ENCODE data around the gene HLCS. TPM values are rescaled to one million over a fixed set of nuclear protein-coding genes. Genes with fewer than 3 reads are reported as not detected.

HLCS gene
- total and polyA plus RNA-seq, 2 donors (not counting 3 experiments of a cell fraction or from before 2014, with no cell fraction given), result 6.7 to 17.2 TPM

- no peaks in the 10 kb centered on the region for H3K4me1 ChIP-seq (ENCODE audit: control insufficient read depth, extremely low read depth, insufficient read depth, low read length)
- no peak overlapping the region for H3K4me2 ChIP-seq (ENCODE audit: insufficient read depth, low read length)
- no peak overlapping the region for H2AFZ ChIP-seq (ENCODE audit: low read depth, low read length)
- no peak overlapping the region for H3K9ac ChIP-seq (replicated peaks; ENCODE audit: extremely low read depth, insufficient read depth, low read length)
- TF ChIP-seq MAX (IDR thresholded peaks at IDR 0.05; ENCODE audit: insufficient read depth, insufficient read length), result no peak
- TF ChIP-seq JUN (IDR thresholded peaks at IDR 0.05; ENCODE audit: borderline replicate concordance, insufficient read depth, insufficient read length, low read depth), result no peak
- no peak for TF ChIP-seq CTCF (IDR thresholded peaks at IDR 0.05; ENCODE audit: extremely low read depth in 1 of 2, insufficient read depth in 1 of 2, low read depth in 1 of 2, low read length in 2 of 2)
- TF ChIP-seq FOS (IDR thresholded peaks at IDR 0.05; ENCODE audit: borderline replicate concordance, insufficient read depth, low read length), result no peak
- no peak for TF ChIP-seq POLR2A (IDR thresholded peaks at IDR 0.05; ENCODE audit: low read depth, low read length)
- TF ChIP-seq POLR2AphosphoS5 (IDR thresholded peaks at IDR 0.05; ENCODE audit: insufficient read depth, low read depth, low read length), result no peak
- TF ChIP-seq MYC (IDR thresholded peaks at IDR 0.05; ENCODE audit: low read depth, low read length), result no peak
- TF ChIP-seq GATA2 (IDR thresholded peaks at IDR 0.05; ENCODE audit: insufficient read depth, insufficient read length, low read depth, low read length), result no peak
- TF ChIP-seq EZH2 (IDR thresholded peaks at IDR 0.05; ENCODE audit: borderline replicate concordance, low read depth, low read length, severe bottlenecking), result no peak
- no peaks in the 10 kb centered on the region for H3K9me3 ChIP-seq (replicated peaks; ENCODE audit: control insufficient read depth, insufficient read depth, low read length)
- no peaks in the 10 kb centered on the region for H3K36me3 ChIP-seq (ENCODE audit: control insufficient read depth in 2 of 2, extremely low read depth in 1 of 2, insufficient read depth in 2 of 2, low read length in 2 of 2)
- no peaks in the 10 kb centered on the region for H3K27me3 ChIP-seq (ENCODE audit: control insufficient read depth in 2 of 2, insufficient read depth in 2 of 2, low read length in 2 of 2)
- CTCF ChIA-PET, result interaction anchor here (1.1 kb wide), 1 partner anchor 15 kb away, joined by 4 read pairs; no protein-coding TSS in a partner anchor
- dilution Hi-C loops (cut with MboI; ENCODE audit: extremely low pct_ligation_motif_present, low sequenced_read_pairs) (no loop called here), intact Hi-C loops (cut with micrococcal nuclease) (no loop called here)
- H3K27ac ChIP-seq (ENCODE audit: insufficient read depth, low read depth, low read length), result no peak overlapping the region
- no peak overlapping the region for H3K4me3 ChIP-seq (replicated peaks in 1 of 3; ENCODE audit: insufficient read depth in 1 of 3, low read depth in 1 of 3, low read length in 3 of 3)
- H4K20me1 ChIP-seq (replicated peaks; ENCODE audit: control insufficient read depth, extremely low read depth, insufficient read depth, low read length), result no peaks in the 10 kb centered on the region
- POLR2A ChIA-PET, result no interaction called here
- H3K9me1 ChIP-seq (replicated peaks; ENCODE audit: control insufficient read depth, extremely low read depth, insufficient read depth, low read length), result no peaks in the 10 kb centered on the region
- DNase-seq (ENCODE audit: low read depth, low spot score), result no peak
- no peak for FAIRE-seq
- no peaks in the 10 kb centered on the region for H3K79me2 ChIP-seq (ENCODE audit: control insufficient read depth, insufficient read depth, low read length)
- BruUV-seq (replicated peaks), result no TSS peak
These were observed 63.7 kb downstream of the HLCS start for GRCh38 chr21:36902793-36903192.

Data from endothelial cell of umbilical vein (primary cell).